Kidney tubule cell (primary cell): ENCODE results near the gene FNIP1.
"Not testable (repeated sequence)": the region's sequence is repeated elsewhere in the genome, so short reads cannot be mapped to it uniquely, and the experiment has no call there.

Experiments used
- DNase-seq: peaks from one replicate; pipeline ENCODE4 v3.0.0-alpha.2; 2018; ENCODE audit warnings: low spot score

Gene FNIP1

GRCh38 chr5:131796793-131797693, at the start of gene FNIP1:
FNIP1 (minus strand) TSS chr5:131797017; CDS start chr5:131796921, 96 bp downstream.
- DNase-seq: peak; percentile 98

GRCh38 chr5:131846536-131846935, 49.7 kb upstream of the FNIP1 start:
- DNase-seq: peak; percentile 1

- no peak for DNase-seq
Observed at GRCh38 chr5:131845828-131846227, 49.0 kb upstream of the FNIP1 start.

GRCh38 chr5:131842971-131843370, 46.2 kb upstream of the FNIP1 start:
- DNase-seq: not testable (repeated sequence)

GRCh38 chr5:131832702-131833101, 35.9 kb upstream of the FNIP1 start:
- DNase-seq: not testable (repeated sequence)

- DNase-seq: no peak
Observed at GRCh38 chr5:131825404-131826013, 28.7 kb upstream of the FNIP1 start.

GRCh38 chr5:131824631-131825030, 27.8 kb upstream of the FNIP1 start:
- no peak for DNase-seq

- DNase-seq: no peak
Observed at GRCh38 chr5:131821221-131821620, 24.4 kb upstream of the FNIP1 start.

- no peak for DNase-seq
Observed at GRCh38 chr5:131818001-131818724, 21.3 kb upstream of the FNIP1 start.

GRCh38 chr5:131814990-131815389, 18.2 kb upstream of the FNIP1 start:
- peak; percentile 93 for DNase-seq

- DNase-seq: peak; percentile 36
Observed at GRCh38 chr5:131812371-131813160, 15.7 kb upstream of the FNIP1 start.

- no peak for DNase-seq
Observed at GRCh38 chr5:131810510-131811249, 13.9 kb upstream of the FNIP1 start.

GRCh38 chr5:131795879-131796792, 681 bp downstream of the FNIP1 start:
- DNase-seq: peak; percentile 51

- no peak for DNase-seq
Observed at GRCh38 chr5:131795228-131795627, 1.6 kb downstream of the FNIP1 start.

GRCh38 chr5:131794586-131794985, 2.2 kb downstream of the FNIP1 start:
- DNase-seq: no peak

GRCh38 chr5:131792896-131793295, 3.9 kb downstream of the FNIP1 start:
- no peak for DNase-seq

GRCh38 chr5:131791866-131792265, 5.0 kb downstream of the FNIP1 start:
- DNase-seq: no peak

- DNase-seq: no peak
Observed at GRCh38 chr5:131790550-131790949, 6.3 kb downstream of the FNIP1 start.

GRCh38 chr5:131789765-131790164, 7.1 kb downstream of the FNIP1 start:
- no peak for DNase-seq

GRCh38 chr5:131787736-131788135, 9.1 kb downstream of the FNIP1 start:
- no peak for DNase-seq
